Naive B cell (primary cell): ENCODE measurements around the gene SEMA3B. TPM values are rescaled to one million over a fixed set of nuclear protein-coding genes. Genes with fewer than 3 reads are reported as not detected.
A peak's percentile ranks its signal among the peaks of the same experiment; 100 is the strongest.
"Not testable (repeated sequence)": the region's sequence is repeated elsewhere in the genome, so short reads cannot be mapped to it uniquely, and the experiment has no call there.

Experiments used
- ATAC-seq, 2 donors: fragments of 150-1000 bp; cut with Tn5 transposase; 2 replicates each; pipeline ENCODE4 v1.10.0; 2021; ENCODE audit warnings: low read depth in 2 of 2, mild to moderate bottlenecking in 2 of 2, moderate library complexity in 2 of 2
- DNase-seq: peaks from one replicate; pipeline ENCODE4 v3.0.0; 2022
- H3K27ac Mint-ChIP-seq, 6 donors: one replicate each; pipeline ENCODE4 v1.8.0; 2020 to 2022; ENCODE audit warnings: mild to moderate bottlenecking in 6 of 6, mixed read lengths in 6 of 6, moderate library complexity in 5 of 6, inconsistent platforms in 2 of 6
- H3K27me3 Mint-ChIP-seq, 3 donors: one replicate each; pipeline ENCODE4 v1.8.0; 2021 to 2022; ENCODE audit warnings: mixed read lengths in 3 of 3, mild to moderate bottlenecking in 1 of 3
- H3K36me3 Mint-ChIP-seq, 2 donors: one replicate each; pipeline ENCODE4 v1.8.0; 2020 to 2022; ENCODE audit warnings: mixed read lengths in 2 of 2, inconsistent platforms in 1 of 2, mild to moderate bottlenecking in 1 of 2
- H3K4me1 Mint-ChIP-seq, 3 donors: one replicate each; pipeline ENCODE4 v1.8.0; 2020 to 2022; ENCODE audit warnings: mixed read lengths in 3 of 3, inconsistent platforms in 1 of 3, mild to moderate bottlenecking in 1 of 3, moderate library complexity in 1 of 3
- H3K4me3 Mint-ChIP-seq, 8 donors: one replicate each; pipeline ENCODE4 v1.8.0; 2020 to 2022; ENCODE audit warnings: mild to moderate bottlenecking in 8 of 8, mixed read lengths in 8 of 8, moderate library complexity in 8 of 8, inconsistent platforms in 2 of 8
- H3K9me3 Mint-ChIP-seq, 7 donors: one replicate each; pipeline ENCODE4 v1.8.0; 2020 to 2022; ENCODE audit warnings: mixed read lengths in 7 of 7, mild to moderate bottlenecking in 5 of 7, inconsistent platforms in 2 of 7, moderate library complexity in 1 of 7
- polyA plus RNA-seq, 6 donors: library from polyadenylated mRNA; unstranded; fragments of 300-500 nt; fragmentation: Illumina TruSeq; gene quantifications; one replicate each; pipeline ENCODE4 v1.2.3, GENCODE V29; 2021; ENCODE audit warnings: low read depth in 6 of 6

Gene SEMA3B
- polyA plus RNA-seq, 6 donors from 2014 or later, result 0.13 TPM; not detected in 5

- Mint-ChIP-seq H3K4me1 (peaks cover 19 to 33% (median 27%) of the 10 kb centered on the region in 3 donors), H3K4me3 (peak overlapping the region; percentile 84 to 99 (median 98)), H3K36me3 (no peaks in the 10 kb centered on the region), H3K9me3 (no peaks in the 10 kb centered on the region), H3K27me3 (no peaks in the 10 kb centered on the region), H3K27ac (peak overlapping the region in 5 of 6 donors; percentile 94 to 99 (median 99))
- ATAC-seq (no peak), DNase-seq (no peak)
These were observed 29.2 kb downstream of the SEMA3B start for GRCh38 chr3:50297896-50298725.

DNA sequence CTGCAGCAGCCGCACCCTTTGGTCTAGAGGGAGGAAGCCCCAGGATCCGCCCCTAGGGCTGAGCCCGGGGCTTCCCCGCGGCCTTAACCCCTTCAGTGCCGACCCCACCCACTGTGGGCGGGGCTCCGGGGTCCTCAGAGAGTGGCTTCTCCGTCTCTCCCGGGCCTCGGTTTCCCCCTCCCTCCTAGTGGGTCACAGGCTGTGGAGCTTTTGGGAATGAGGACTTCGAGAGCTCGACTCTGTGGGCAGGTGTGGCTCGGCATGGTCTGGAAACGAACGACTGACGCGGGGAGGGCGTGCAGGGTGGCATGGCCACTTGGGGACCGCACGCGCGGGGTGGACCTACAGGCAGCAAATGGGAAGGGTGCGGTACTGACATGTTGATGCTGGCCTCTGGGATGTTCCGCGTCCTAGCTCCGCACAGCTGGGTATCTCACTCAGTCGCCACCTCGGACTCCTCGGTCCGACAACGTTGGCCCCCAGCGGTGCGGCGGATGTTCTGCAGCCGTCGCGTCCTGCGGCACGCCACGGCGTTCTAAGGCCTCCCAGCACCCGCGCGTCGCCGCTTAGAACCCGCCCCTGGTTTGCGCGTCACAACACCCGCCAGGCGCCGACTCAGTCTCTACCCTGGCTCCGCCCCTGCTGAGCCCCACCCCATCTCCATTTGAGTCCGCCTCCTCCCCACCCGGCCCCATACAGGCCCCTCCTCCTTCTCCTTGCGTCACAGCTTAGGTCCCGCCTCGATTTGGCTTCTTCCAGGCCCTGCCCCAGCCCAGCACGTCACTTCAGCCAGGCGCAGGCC lies 30.1 kb downstream of the SEMA3B start, which contains the start of the genes HYAL3 and NAA80:
TSS of gene HYAL3 (minus strand) at position 570 of the 802 bp plus-strand sequence. CDS start 3,803 bp downstream, outside the sequence.
TSS of gene NAA80 (minus strand) at position 570 of the 802 bp plus-strand sequence. CDS start 1,942 bp downstream, outside the sequence.
- no peaks in the 10 kb centered on the region for H3K9me3 Mint-ChIP-seq
- ATAC-seq (peak; percentile 85), DNase-seq (peak; percentile 100)
- H3K36me3 Mint-ChIP-seq, result no peaks in the 10 kb centered on the region
- H3K27ac Mint-ChIP-seq, result peak within 1 kb of the TSS; percentile 96 to 100 (median 99)
- peak within 1 kb of the TSS; percentile 84 to 99 (median 98) for H3K4me3 Mint-ChIP-seq
- no peaks in the 10 kb centered on the region for H3K27me3 Mint-ChIP-seq
- H3K4me1 Mint-ChIP-seq, result peaks cover 18 to 31% (median 26%) of the 10 kb centered on the region in 3 donors

DNA sequence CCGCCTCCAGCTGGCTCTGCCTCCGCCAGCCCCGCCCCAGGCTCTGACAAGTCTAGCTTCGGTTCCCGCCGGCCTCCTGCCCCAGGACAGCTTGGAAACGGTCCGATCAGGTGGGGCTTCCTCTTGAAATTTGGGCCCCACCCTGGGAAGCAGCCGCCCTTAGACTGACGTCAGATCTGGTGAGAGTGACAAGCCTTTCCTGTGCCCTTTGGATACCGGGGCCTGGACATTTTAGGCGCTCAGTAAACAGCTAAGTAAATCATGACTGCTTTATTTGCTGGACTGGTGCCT lies 30.6 kb downstream of the SEMA3B start:
- Mint-ChIP-seq H3K27ac (peak overlapping the region; percentile 96 to 100 (median 99)), H3K36me3 (no peaks in the 10 kb centered on the region), H3K27me3 (no peaks in the 10 kb centered on the region), H3K4me3 (peak overlapping the region; percentile 84 to 99 (median 98)), H3K9me3 (no peaks in the 10 kb centered on the region), H3K4me1 (peaks cover 18 to 31% (median 26%) of the 10 kb centered on the region in 3 donors)
- DNase-seq (no peak), ATAC-seq (no peak)

DNA sequence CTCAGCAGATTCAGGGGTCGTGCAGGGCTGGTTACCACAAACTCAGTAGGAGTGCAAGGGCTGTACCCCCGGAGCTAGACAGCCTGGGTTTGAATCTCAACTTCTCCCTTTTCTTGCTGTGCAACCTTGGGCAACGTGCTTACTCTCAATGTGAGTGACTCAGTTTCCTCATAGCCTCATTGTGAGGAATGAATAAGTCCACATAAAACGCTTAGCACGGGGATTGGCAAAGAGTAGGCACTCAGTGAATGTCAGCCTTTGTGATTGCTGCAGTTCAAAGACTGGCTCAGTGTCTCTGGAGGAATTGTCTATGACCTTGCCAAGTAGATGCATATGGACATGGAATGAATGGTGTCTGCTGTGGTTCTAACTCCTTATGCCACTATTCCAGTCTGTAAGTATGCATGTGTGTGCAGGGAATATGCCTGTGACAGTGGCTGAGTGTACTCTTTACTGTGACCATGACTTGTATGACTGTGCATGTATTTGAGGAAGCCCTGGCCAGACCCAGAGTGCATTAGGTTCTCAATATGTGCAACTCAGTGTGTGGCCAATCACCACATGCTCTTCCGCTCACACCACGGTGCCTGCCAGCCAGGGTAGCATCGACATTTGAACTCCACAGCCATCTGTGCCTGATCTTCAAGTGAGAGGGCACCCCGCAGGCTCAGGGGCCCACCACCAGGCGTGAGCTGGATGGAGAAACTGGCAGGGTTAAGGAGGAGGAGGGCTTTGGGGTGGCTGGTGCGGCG lies 31.2 kb downstream of the SEMA3B start:
- ATAC-seq (no peak), DNase-seq (no peak)
- Mint-ChIP-seq H3K36me3 (no peaks in the 10 kb centered on the region), H3K4me1 (peaks cover 18 to 31% (median 26%) of the 10 kb centered on the region in 3 donors), H3K4me3 (peak overlapping the region; percentile 84 to 99 (median 98)), H3K27me3 (no peaks in the 10 kb centered on the region), H3K9me3 (no peaks in the 10 kb centered on the region), H3K27ac (peak overlapping the region; percentile 96 to 100 (median 99))

- ATAC-seq (no peak), DNase-seq (no peak)
- no peaks in the 10 kb centered on the region for H3K36me3 Mint-ChIP-seq
- H3K4me3 Mint-ChIP-seq, result peak overlapping the region in 6 of 8 donors; percentile 39 to 97 (median 88)
- no peaks in the 10 kb centered on the region for H3K27me3 Mint-ChIP-seq
- peak overlapping the region in 4 of 6 donors; percentile 96 to 100 (median 99) for H3K27ac Mint-ChIP-seq
- H3K4me1 Mint-ChIP-seq, result peaks cover 18 to 31% (median 26%) of the 10 kb centered on the region in 3 donors
- H3K9me3 Mint-ChIP-seq, result no peaks in the 10 kb centered on the region
These were observed 31.8 kb downstream of the SEMA3B start for GRCh38 chr3:50300681-50301254.

GRCh38 chr3:50302095-50303012 lies 33.4 kb downstream of the SEMA3B start:
- peak overlapping the region in 2 of 6 donors; percentile 22 to 56 for H3K27ac Mint-ChIP-seq
- peaks cover 18 to 30% (median 26%) of the 10 kb centered on the region in 3 donors for H3K4me1 Mint-ChIP-seq
- no peaks in the 10 kb centered on the region for H3K27me3 Mint-ChIP-seq
- no peaks in the 10 kb centered on the region for H3K9me3 Mint-ChIP-seq
- DNase-seq, result no peak
- no peak for ATAC-seq
- H3K36me3 Mint-ChIP-seq, result no peaks in the 10 kb centered on the region
- peak overlapping the region in 1 of 8 donors; percentile 30 for H3K4me3 Mint-ChIP-seq

DNA sequence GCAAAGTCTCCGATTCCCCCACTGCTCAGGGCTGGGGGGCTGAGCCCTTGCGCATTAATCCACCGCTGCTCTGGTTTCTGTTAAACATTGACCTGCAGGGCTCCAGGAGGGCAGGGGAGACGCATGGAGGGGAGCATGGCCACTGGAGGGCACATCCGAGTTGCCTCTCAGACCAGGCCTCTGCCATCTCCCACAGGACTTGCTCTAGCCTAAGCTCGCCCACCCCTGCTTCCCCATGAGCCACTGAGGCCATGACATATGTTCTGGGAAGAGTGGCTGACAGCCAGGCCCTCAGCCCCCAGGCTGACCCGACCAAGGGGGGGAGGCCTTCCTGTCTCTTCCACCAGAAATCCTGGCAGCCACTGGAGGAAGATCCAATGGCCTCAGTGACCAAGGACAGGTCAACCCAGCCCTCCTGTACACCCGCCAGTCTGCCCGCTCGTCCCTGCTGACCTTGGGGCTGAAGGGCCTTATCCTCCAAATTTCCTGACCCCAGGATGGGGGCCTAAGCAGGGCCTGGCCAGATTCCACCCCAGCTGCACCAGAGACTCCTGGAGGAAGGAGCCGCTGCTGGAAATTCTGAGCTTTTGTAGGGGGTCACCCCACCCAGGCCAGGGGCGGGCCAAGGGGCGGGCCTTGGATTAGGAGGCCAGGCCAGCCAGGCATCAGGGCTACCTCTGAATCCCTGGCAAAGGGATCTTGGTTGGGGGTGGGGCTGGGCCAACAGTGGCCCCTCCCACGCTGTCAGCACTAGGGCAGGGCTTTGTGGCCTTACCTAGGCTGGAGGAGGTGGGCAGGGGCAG lies 34.3 kb downstream of the SEMA3B start, which contains the start of gene HYAL1:
TSS of gene HYAL1 (minus strand) at position 562 of the 803 bp plus-strand sequence. CDS start 618 bp downstream, outside the sequence.
- peak within 1 kb of the TSS in 2 of 6 donors; percentile 56 to 62 for H3K27ac Mint-ChIP-seq

GRCh38 chr3:50304601-50305000 lies 35.7 kb downstream of the SEMA3B start:
- no peaks in the 10 kb centered on the region for H3K36me3 Mint-ChIP-seq
- H3K9me3 Mint-ChIP-seq, result peaks cover 0 to 4% (median 0%) of the 10 kb centered on the region in 7 donors
- no peak overlapping the region for H3K4me3 Mint-ChIP-seq
- peaks cover 7 to 10% (median 10%) of the 10 kb centered on the region in 3 donors for H3K4me1 Mint-ChIP-seq
- no peak for DNase-seq
- ATAC-seq, result no peak
- H3K27me3 Mint-ChIP-seq, result no peaks in the 10 kb centered on the region
- peak overlapping the region in 1 of 6 donors; percentile 56 for H3K27ac Mint-ChIP-seq

More for the DNA sequence above, 34.3 kb downstream of the SEMA3B start, which contains the start of gene HYAL1:
- no peaks in the 10 kb centered on the region for H3K9me3 Mint-ChIP-seq
- no peak within 1 kb of the TSS for H3K4me3 Mint-ChIP-seq
- peaks cover 14 to 22% (median 21%) of the 10 kb centered on the region in 3 donors for H3K4me1 Mint-ChIP-seq
- ATAC-seq (no peak), DNase-seq (no peak)
- no peaks in the 10 kb centered on the region for H3K36me3 Mint-ChIP-seq
- no peaks in the 10 kb centered on the region for H3K27me3 Mint-ChIP-seq

GRCh38 chr3:50312041-50312440 lies 43.1 kb downstream of the SEMA3B start:
- H3K9me3 Mint-ChIP-seq, DNase-seq, H3K4me3 Mint-ChIP-seq, H3K27me3 Mint-ChIP-seq, H3K4me1 Mint-ChIP-seq, H3K27ac Mint-ChIP-seq, H3K36me3 Mint-ChIP-seq, ATAC-seq: not testable (repeated sequence)

DNA sequence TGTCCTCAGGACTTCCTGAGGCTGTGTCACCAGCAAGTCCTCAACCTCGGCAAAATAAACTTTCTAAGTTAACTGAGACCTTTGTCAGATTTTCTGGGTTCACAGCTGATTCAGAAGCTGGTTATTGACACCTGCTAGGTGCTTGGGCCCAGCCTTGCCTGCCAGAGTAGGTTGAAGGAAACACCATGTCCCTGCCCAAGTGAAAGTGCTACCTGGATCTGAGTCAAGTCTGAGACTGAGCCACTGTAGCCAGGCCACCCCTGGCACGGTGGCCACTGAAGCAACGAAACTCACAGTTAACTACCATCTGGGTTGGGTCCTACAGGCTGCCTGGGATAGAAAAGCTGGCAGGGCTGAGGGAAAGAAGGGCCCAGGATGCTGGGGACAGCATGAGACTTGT lies 45.4 kb downstream of the SEMA3B start:
- H3K36me3 Mint-ChIP-seq, result no peaks in the 10 kb centered on the region
- peaks cover 10 to 18% (median 15%) of the 10 kb centered on the region in 3 donors for H3K4me1 Mint-ChIP-seq
- no peak overlapping the region for H3K4me3 Mint-ChIP-seq
- H3K9me3 Mint-ChIP-seq, result peaks cover 0 to 4% (median 0%) of the 10 kb centered on the region in 7 donors
- no peak for DNase-seq
- ATAC-seq, result no peak
- peak overlapping the region in 1 of 6 donors; percentile 53 for H3K27ac Mint-ChIP-seq
- no peaks in the 10 kb centered on the region for H3K27me3 Mint-ChIP-seq

GRCh38 chr3:50314816-50315215 lies 45.9 kb downstream of the SEMA3B start:
- no peak overlapping the region for H3K27ac Mint-ChIP-seq
- peaks cover 0 to 3% (median 0%) of the 10 kb centered on the region in 7 donors for H3K9me3 Mint-ChIP-seq
- H3K36me3 Mint-ChIP-seq, result no peaks in the 10 kb centered on the region
- no peak for DNase-seq
- no peaks in the 10 kb centered on the region for H3K27me3 Mint-ChIP-seq
- ATAC-seq, result no peak
- peaks cover 10 to 22% (median 17%) of the 10 kb centered on the region in 3 donors for H3K4me1 Mint-ChIP-seq
- H3K4me3 Mint-ChIP-seq, result peak overlapping the region in 1 of 8 donors; percentile 9
